ENCODE data around the gene SLC7A4.

- TF ChIP-seq POLR2A (IDR thresholded peaks at IDR 0.05) (no peak), CTCF (IDR thresholded peaks at IDR 0.05) (no peak), EP300 (IDR thresholded peaks at IDR 0.05; ENCODE audit: low read depth) (no peak)
Measured at GRCh38 chr22:21044931-21045584, 12.7 kb upstream of the SLC7A4 start.

Data from transverse colon (tissue), 3 donors.